ENCODE data around the gene AP3S2.

- TF ChIP-seq CTCF (IDR thresholded peaks at IDR 0.05; ENCODE audit: borderline replicate concordance, extremely low read depth, low read length, poor library complexity, severe bottlenecking), result no peak
- no peak for TF ChIP-seq EZH2 (IDR thresholded peaks at IDR 0.05; ENCODE audit: borderline replicate concordance, low read depth, low read length, severe bottlenecking)
These were observed 5.6 kb upstream of the AP3S2 start for GRCh38 chr15:89899295-89899945.
